ENCODE results near the gene IFITM2. TPM values are rescaled to one million over a fixed set of nuclear protein-coding genes. Genes with fewer than 3 reads are reported as not detected.

Gene IFITM2
- polyA plus RNA-seq, 1 of the 3 experiments (the other 2 are of a cell fraction), result 518 TPM

- ChIA-PET CTCF (interaction anchor here (0.6 to 1.5 kb wide), 4 partner anchors 16 to 165 kb away, joined by 3 to 5 read pairs (median 4); no protein-coding TSS in a partner anchor), POLR2A (no interaction called here)
- Histone ChIP-seq H3K9me3 (no peaks in the 10 kb centered on the region), H3K27ac (ENCODE audit: low read depth in 2 of 2, low read length in 1 of 2) (no peak overlapping the region), H3K36me3 (replicated peaks in 1 of 2; ENCODE audit: control insufficient read depth in 1 of 2, insufficient read depth in 2 of 2, low read length in 1 of 2) (no peaks in the 10 kb centered on the region), H3K9ac (no peak overlapping the region), H3K27me3 (ENCODE audit: insufficient read depth) (no peaks in the 10 kb centered on the region; the same call in 1 of the 2 replicates), H2AFZ (ENCODE audit: low read depth) (no peak overlapping the region), H3K4me2 (no peak overlapping the region), H3K9me2 (no peaks in the 10 kb centered on the region; the same call in 1 of the 2 replicates), H3F3A (replicated peaks; ENCODE audit: insufficient read depth) (no peaks in the 10 kb centered on the region), H3K4me3 (ENCODE audit: low read depth in 2 of 2, low read length in 1 of 2) (no peak overlapping the region), H3K79me2 (ENCODE audit: insufficient read depth) (no peaks in the 10 kb centered on the region), H4K20me1 (ENCODE audit: insufficient read depth) (no peaks in the 10 kb centered on the region), H3K4me1 (ENCODE audit: control insufficient read depth in 1 of 2, insufficient read depth in 2 of 2, low read depth in 1 of 2, low read length in 1 of 2) (no peaks in the 10 kb centered on the region)
- WGBS (ENCODE audit: low lambda C conversion rate), result 88% methylated on average over 2 of the region's 2 CpGs
- DNase-seq, result no peak
- TF ChIP-seq RXRA (IDR thresholded peaks at IDR 0.05; ENCODE audit: borderline replicate concordance, low read depth), result no peak
- TF ChIP-seq GABPA (IDR thresholded peaks at IDR 0.05; ENCODE audit: low read depth), result no peak
- no peak for TF ChIP-seq TCF12 (IDR thresholded peaks at IDR 0.05)
- TF ChIP-seq FOXJ3 (CRISPR knock-in tag; IDR thresholded peaks at IDR 0.05), result no peak
- no peak for TF ChIP-seq FOXM1 (IDR thresholded peaks at IDR 0.05; ENCODE audit: low read depth)
- TF ChIP-seq GATA2 (CRISPR knock-in tag; IDR thresholded peaks at IDR 0.05), result no peak
- TF ChIP-seq POLR2AphosphoS5 (IDR thresholded peaks at IDR 0.05; ENCODE audit: low read depth, low read length), result no peak
- TF ChIP-seq ZBTB33 (IDR thresholded peaks at IDR 0.05; ENCODE audit: borderline replicate concordance, low read depth), result no peak
- no peak for TF ChIP-seq CHD2 (IDR thresholded peaks at IDR 0.05; ENCODE audit: low read length, partially characterized antibody)
- no peak for TF ChIP-seq MAX (IDR thresholded peaks at IDR 0.05; ENCODE audit: low read depth)
- no peak for TF ChIP-seq YY1 (IDR thresholded peaks at IDR 0.05; ENCODE audit: low read depth)
- TF ChIP-seq IRF3 (IDR thresholded peaks at IDR 0.05; ENCODE audit: low read depth, low read length), result no peak
- no peak for TF ChIP-seq PBX3 (IDR thresholded peaks at IDR 0.05)
Measured at GRCh38 chr11:339963-340362, 32.3 kb downstream of the IFITM2 start.
